GM10266 (cell line): ENCODE data around the gene MOCS1.

Experiments used
- DNase-seq: peaks from one replicate; pipeline ENCODE4 v3.0.0; 2012; ENCODE audit errors: extremely low spot score
- TF ChIP-seq, protein P1 (sequence below): IDR thresholded peaks from 2 replicates; pipeline ENCODE4 v1.5.1; 2012; ENCODE audit warnings: mild to moderate bottlenecking, low read depth; ENCODE audit not compliant: control insufficient read depth, insufficient read depth; ENCODE audit errors: missing control alignments

The MOCS1 gene

DNA sequence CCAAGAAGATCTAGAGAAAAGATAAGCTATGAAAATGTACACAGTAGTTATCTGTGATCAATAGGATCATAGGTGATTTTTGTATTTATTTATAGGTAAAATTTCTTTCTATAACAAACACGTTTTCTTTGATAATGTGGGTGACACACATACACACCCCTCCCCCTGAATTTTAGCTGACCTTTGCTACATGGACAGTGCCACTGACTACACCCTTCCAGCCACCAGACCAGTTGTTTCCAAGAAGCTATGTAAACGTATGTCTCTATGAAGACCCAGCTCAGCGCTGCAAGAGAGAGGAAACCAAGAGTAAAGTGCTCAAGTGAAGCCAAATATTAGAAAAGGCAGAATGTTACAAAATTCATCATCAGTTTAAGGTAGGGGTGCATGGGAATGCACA, 16.3 kb downstream of the MOCS1 start:
- DNase-seq, result no peak
- TF ChIP-seq, protein P1, sequence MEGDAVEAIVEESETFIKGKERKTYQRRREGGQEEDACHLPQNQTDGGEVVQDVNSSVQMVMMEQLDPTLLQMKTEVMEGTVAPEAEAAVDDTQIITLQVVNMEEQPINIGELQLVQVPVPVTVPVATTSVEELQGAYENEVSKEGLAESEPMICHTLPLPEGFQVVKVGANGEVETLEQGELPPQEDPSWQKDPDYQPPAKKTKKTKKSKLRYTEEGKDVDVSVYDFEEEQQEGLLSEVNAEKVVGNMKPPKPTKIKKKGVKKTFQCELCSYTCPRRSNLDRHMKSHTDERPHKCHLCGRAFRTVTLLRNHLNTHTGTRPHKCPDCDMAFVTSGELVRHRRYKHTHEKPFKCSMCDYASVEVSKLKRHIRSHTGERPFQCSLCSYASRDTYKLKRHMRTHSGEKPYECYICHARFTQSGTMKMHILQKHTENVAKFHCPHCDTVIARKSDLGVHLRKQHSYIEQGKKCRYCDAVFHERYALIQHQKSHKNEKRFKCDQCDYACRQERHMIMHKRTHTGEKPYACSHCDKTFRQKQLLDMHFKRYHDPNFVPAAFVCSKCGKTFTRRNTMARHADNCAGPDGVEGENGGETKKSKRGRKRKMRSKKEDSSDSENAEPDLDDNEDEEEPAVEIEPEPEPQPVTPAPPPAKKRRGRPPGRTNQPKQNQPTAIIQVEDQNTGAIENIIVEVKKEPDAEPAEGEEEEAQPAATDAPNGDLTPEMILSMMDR, result no peak

DNA sequence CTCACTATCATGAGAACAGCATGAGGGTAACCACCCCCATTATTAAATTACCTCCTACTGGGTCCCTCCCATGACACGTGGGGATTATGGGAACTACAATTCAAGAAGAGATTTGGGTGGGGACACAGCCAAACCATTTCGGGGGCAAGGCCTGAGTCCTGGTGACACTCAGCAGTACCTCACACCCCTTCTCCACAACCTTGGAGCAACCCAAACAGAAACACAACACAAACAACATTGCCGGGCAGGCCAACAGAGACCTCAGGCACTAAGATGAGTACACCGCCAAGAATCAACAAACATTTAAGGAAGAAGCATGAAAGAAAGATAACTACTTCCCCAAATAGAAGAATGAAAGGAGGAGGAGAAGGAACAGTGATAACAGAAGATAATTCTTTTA, 16.9 kb downstream of the MOCS1 start:
- no peak for DNase-seq
- TF ChIP-seq, protein P1, result no peak

DNA sequence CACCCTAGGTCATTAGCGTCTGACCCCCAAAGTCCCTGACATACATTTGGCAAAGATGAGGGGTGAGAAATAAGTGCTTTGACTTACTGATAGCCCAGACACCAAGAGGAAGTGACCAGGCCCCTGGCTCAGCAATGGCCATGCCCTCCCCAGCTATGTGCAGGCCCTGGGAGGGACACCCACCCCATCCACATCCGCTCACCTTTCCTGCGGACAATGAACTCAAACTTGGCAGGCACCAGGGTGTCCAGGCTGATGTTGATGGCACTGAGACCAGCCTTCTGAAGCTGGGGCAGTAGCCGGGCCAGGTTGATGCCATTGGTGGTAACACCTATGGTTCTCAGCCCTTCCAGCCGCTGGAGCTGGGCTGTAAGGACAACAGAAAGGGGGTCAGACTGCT, 18.4 kb downstream of the MOCS1 start:
- TF ChIP-seq, protein P1, result no peak
- no peak for DNase-seq

DNA sequence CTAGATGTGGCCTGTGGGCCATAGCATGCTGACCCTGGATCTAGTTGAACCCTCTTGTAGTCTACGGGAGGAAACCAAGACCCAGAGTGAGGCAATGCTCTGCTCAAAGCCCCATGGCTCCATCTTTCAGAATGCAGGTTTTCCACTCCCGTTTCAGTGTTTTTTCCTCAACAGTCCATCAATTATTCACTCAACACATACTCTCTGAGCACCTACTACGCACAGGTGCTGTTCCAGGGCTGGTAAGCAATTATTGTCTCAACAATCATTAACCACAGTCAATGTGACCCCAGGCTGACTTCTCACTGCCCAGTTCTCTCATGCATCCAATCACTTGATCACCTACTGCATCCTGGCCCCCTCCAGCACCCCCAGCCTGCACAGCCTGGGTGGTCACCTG, 20.0 kb downstream of the MOCS1 start:
- no peak for DNase-seq
- TF ChIP-seq, protein P1, result no peak

DNA sequence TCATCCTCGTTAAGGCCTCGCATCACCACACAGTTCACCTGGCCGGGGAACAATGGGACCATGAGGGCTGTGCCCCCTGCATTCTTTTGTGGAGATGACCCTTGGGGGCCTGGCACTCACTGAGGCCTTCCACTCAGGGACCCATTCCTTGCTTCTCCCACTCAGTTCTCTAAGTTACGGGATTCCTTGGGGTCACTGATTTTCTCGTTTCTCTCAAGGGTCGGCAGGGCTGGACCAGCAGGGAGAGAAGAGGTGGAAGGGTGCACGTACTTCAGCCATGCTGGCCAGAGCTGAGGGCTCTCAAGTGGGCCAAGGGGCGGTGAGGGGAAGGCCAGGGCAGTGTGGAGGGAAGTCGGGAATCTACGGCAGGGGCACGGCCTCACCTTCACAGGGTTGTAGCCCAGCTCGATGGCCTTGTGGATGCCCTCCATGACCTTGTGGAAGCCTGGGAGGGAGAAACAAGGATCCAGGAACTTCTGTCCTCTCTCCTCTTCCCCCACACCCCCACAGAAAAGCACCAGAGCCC, 20.8 kb downstream of the MOCS1 start:
- TF ChIP-seq, protein P1, result no peak
- DNase-seq, result no peak

DNA sequence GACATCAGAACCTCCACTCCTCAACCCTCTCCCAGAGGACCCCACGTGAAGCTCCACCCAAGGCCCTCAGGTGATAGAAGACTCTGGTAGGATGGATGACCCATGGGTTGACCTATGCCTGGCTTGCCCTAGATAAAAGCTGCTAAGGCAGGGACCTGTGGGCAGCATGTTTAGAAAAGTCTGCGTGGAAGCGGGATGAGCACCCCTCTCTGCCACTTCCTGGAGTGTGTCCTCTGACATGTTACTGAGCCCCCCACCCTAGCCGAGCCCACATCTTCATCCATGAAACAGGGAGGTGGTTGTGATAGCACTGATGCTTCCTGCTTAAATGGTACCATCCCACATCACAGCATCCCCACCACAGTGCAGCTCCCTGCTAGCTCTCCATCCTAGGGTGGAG, 21.8 kb downstream of the MOCS1 start:
- no peak for DNase-seq
- TF ChIP-seq, protein P1, result no peak

DNA sequence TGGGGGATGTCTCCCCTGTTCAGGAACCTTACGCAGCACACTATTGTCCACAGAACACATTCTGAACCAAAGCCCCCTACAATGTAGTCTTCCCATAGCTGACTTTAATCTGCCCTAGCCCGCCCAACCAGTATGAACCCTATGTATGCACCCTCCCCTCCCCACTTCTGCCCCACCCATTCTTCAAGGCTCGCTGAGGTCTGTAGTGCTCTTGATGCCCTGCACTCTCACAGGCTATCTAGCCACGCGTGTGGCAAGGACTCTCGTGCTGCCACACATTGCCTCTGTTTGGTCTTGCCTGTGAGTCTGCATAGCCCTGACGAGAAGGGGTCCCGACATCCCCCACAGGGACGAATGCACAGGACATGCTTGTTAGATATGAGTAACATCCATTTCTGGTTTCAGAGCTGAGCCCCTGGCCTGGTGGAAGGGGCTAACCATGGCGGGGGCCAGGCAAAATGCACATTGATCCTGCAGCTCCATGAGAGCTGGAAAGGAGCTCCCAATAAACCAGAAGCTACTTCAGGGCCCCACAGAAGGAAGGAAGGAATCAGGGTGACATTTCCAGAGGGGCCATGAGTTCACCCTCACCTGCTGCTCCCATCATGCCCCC, 22.6 kb downstream of the MOCS1 start:
- no peak for DNase-seq
- TF ChIP-seq, protein P1, result no peak
